ENCODE measurements around the gene GRID1. TPM values are rescaled to one million over a fixed set of nuclear protein-coding genes. Genes with fewer than 3 reads are reported as not detected.

GRID1 gene
- total RNA-seq, 4 donors from 2014 or later = 0.40 to 1.9 (median 1.00) TPM

DNA sequence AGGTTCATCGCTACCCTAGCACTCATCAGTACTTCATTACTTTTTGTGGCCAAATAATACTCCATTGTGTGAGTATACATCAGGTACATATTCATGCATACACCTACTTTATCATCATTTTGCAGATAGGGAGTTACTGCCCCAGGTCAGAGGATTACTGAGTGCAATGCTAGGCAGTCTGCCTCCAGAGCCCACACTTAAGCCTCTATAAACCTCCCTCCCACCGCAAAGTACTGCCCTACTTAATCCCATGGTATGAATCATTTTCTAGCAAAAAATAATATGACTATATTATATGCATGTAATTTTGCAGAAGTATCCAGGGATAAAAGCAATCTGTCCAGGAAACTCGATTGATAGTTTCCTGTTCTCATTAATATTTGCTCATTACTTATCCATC, 194.3 kb downstream of the GRID1 start:
- 75 to 80% methylated on average over 3 of the region's 3 CpGs for WGBS, 2 donors (ENCODE audit: low coverage in 1 of 2)
- no peak overlapping the region for H3K27ac ChIP-seq
- intact Hi-C loops (cut with DNase I; ENCODE audit: low total_unique reads) = no loop called here
- no peaks in the 10 kb centered on the region for H3K36me3 ChIP-seq
- no peak for DNase-seq
- no peaks in the 10 kb centered on the region for H3K27me3 ChIP-seq
- H3K9me3 ChIP-seq = no peaks in the 10 kb centered on the region
- TF ChIP-seq EP300 (IDR thresholded peaks at IDR 0.05; ENCODE audit: low read depth) (no peak), POLR2AphosphoS5 (IDR thresholded peaks at IDR 0.05) (no peak), POLR2A (IDR thresholded peaks at IDR 0.05) (no peak)
- TF ChIP-seq, protein P1, sequence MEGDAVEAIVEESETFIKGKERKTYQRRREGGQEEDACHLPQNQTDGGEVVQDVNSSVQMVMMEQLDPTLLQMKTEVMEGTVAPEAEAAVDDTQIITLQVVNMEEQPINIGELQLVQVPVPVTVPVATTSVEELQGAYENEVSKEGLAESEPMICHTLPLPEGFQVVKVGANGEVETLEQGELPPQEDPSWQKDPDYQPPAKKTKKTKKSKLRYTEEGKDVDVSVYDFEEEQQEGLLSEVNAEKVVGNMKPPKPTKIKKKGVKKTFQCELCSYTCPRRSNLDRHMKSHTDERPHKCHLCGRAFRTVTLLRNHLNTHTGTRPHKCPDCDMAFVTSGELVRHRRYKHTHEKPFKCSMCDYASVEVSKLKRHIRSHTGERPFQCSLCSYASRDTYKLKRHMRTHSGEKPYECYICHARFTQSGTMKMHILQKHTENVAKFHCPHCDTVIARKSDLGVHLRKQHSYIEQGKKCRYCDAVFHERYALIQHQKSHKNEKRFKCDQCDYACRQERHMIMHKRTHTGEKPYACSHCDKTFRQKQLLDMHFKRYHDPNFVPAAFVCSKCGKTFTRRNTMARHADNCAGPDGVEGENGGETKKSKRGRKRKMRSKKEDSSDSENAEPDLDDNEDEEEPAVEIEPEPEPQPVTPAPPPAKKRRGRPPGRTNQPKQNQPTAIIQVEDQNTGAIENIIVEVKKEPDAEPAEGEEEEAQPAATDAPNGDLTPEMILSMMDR (IDR thresholded peaks at IDR 0.05) = no peak
- in situ Hi-C loops (cut with MboI; ENCODE audit: low pct_ligation_motif_present in 1 of 4, low pct_unique_long_range_greater_than_20kb in 1 of 4, low sequenced_read_pairs in 3 of 4) = no loop called here
- H3K4me3 ChIP-seq = no peak overlapping the region
- H3K4me1 ChIP-seq = peaks cover 0 to 3% (median 0%) of the 10 kb centered on the region in 4 donors

DNA sequence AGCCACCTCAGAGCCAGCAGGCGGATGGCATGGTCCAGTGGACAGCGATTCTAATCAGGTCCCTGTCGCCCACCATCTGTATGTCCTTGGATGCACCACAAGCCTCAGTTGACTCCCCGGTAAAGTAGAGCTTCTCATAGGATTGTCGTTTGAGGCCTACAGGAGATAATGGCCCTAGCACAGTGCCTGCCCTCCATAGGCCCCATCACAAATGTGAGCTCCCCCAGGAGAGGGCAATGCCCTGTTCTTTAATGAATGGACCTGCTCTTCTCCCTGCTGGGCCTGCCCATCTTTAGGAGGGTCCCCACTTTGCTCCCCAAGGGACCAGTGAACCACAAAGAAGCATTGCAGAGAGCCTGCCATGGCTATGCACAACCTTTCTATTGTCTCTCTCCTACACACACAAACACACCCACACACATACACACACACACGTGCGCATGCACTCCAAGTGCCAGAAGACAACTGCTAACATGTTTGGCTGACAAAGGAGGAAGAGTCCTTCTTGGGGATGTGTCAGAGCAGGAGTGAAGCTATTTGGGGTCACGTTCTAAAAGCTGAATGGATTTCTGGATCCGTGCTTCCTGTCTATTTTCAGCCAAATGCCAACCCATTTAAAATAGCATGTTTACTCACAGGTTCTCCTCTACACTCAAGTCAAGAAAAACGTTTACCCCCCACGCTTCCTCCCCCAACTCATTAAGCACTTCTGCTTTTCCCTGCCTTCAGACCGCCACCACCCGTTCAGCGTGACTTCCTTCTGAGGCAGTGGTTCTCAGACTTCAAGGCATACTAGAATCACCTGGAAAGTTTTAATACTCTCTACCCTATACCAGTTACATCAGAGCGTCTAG, 196.1 kb downstream of the GRID1 start:
- Histone ChIP-seq H3K27ac (no peak overlapping the region), H3K4me1 (peaks cover 0 to 3% (median 0%) of the 10 kb centered on the region in 4 donors), H3K36me3 (no peaks in the 10 kb centered on the region), H3K4me3 (no peak overlapping the region), H3K9me3 (no peaks in the 10 kb centered on the region), H3K27me3 (no peaks in the 10 kb centered on the region)
- intact Hi-C loops (cut with DNase I; ENCODE audit: low total_unique reads) (no loop called here), in situ Hi-C loops (cut with MboI; ENCODE audit: low pct_ligation_motif_present in 1 of 4, low pct_unique_long_range_greater_than_20kb in 1 of 4, low sequenced_read_pairs in 3 of 4) (no loop called here)
- TF ChIP-seq EP300 (IDR thresholded peaks at IDR 0.05; ENCODE audit: low read depth) (no peak), POLR2A (IDR thresholded peaks at IDR 0.05) (no peak), POLR2AphosphoS5 (IDR thresholded peaks at IDR 0.05) (no peak)
- TF ChIP-seq, protein P1 (IDR thresholded peaks at IDR 0.05) = no peak
- WGBS, 2 donors (ENCODE audit: low coverage in 1 of 2) = 71% methylated on average over 15 of the region's 15 CpGs; no CpG with 5 or more reads in 1 of the 2 donors
- DNase-seq = no peak

DNA sequence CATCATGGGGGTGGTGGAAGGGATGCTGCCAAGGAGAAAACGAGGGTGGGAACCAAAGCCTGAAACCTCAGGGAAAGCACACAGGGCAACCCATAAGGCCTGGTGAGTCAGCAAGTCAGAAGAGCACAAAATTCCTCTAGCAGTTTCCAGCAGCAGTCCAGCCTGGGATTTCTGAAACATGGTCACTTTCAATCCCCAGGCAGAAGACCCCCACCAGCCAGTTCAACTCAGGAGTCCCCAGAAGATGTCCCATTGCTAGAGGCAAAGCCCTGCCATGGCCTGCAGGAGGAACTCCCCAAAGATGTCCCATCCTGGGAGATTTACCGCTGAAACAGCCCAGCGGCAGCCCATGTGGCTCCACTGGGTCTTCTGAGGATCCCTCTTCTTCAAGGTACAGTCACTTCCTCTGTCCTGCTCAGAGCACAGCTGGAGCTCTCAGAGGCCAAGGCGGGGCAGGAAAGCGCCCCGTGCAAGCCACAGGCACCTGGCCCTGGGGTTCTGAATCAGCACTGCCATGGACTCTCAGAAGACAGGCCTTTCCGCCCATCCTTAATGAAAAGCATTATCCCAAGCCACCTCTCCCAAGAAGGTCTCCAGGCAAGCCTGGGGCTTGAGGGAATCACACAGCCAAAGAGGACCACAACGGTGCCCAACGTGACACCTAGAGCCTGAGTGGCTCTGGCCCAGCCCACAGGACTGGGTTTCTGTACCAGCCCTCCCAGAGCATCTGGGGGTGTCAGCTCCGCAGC, 196.9 kb downstream of the GRID1 start:
- Histone ChIP-seq H3K27me3 (no peaks in the 10 kb centered on the region), H3K9me3 (no peaks in the 10 kb centered on the region), H3K27ac (no peak overlapping the region), H3K36me3 (no peaks in the 10 kb centered on the region), H3K4me3 (no peak overlapping the region), H3K4me1 (peaks cover 0 to 3% (median under 1%) of the 10 kb centered on the region in 4 donors)
- TF ChIP-seq EP300 (IDR thresholded peaks at IDR 0.05; ENCODE audit: low read depth) (no peak), POLR2A (IDR thresholded peaks at IDR 0.05) (no peak), POLR2AphosphoS5 (IDR thresholded peaks at IDR 0.05) (no peak)
- TF ChIP-seq, protein P1 (IDR thresholded peaks at IDR 0.05) = no peak
- intact Hi-C loops (cut with DNase I; ENCODE audit: low total_unique reads) = no loop called here
- 86% methylated on average over 8 of the region's 10 CpGs; no CpG with 5 or more reads in 1 of the 2 donors for WGBS, 2 donors (ENCODE audit: low coverage in 1 of 2)
- DNase-seq = no peak
- in situ Hi-C loops (cut with MboI; ENCODE audit: low pct_ligation_motif_present in 1 of 4, low pct_unique_long_range_greater_than_20kb in 1 of 4, low sequenced_read_pairs in 3 of 4) = no loop called here

DNA sequence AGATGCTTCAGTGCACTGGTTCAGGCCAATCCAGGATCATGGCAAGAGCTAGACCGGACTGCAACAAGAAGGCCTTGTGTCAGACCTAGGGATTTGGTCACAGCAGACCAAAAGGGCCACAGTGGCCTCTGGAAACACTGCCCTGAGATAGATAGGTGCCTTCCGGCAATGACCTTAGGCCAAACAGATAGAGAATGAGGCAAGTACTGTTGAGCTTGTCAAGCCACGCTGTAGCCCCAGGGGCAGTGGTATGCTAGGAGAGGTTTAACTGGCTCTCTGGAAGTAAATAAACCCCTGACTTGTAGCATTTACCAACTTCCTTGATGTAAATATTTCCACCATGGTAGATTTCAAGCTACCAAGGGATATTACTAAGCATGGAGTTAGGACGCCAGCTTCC, 197.5 kb downstream of the GRID1 start:
- intact Hi-C loops (cut with DNase I; ENCODE audit: low total_unique reads) (no loop called here), in situ Hi-C loops (cut with MboI; ENCODE audit: low pct_ligation_motif_present in 1 of 4, low pct_unique_long_range_greater_than_20kb in 1 of 4, low sequenced_read_pairs in 3 of 4) (no loop called here)
- no peak overlapping the region for H3K4me3 ChIP-seq
- H3K36me3 ChIP-seq = no peaks in the 10 kb centered on the region
- 90 to 100% methylated on average over 1 to 4 of the region's 4 CpGs for WGBS, 2 donors (ENCODE audit: low coverage in 1 of 2)
- peaks cover 0 to 7% (median 4%) of the 10 kb centered on the region in 4 donors for H3K4me1 ChIP-seq
- TF ChIP-seq, protein P1 (IDR thresholded peaks at IDR 0.05) = no peak
- TF ChIP-seq POLR2AphosphoS5 (IDR thresholded peaks at IDR 0.05) (no peak), POLR2A (IDR thresholded peaks at IDR 0.05) (no peak), EP300 (IDR thresholded peaks at IDR 0.05; ENCODE audit: low read depth) (no peak)
- no peak for DNase-seq
- H3K27me3 ChIP-seq = no peaks in the 10 kb centered on the region
- no peak overlapping the region for H3K27ac ChIP-seq
- H3K9me3 ChIP-seq = no peaks in the 10 kb centered on the region
